Astrocyte of the spinal cord (primary cell): Measurements from ENCODE around the gene SEC24A.

Experiments used
- DNase-seq: peaks from one replicate; pipeline ENCODE4 v3.0.0; 2011; ENCODE audit warnings: low read depth, low spot score
- H3K4me3 ChIP-seq: 2 replicates; pipeline ENCODE4 v1.5.1; 2011; ENCODE audit warnings: low read depth, mild to moderate bottlenecking, low read length, moderate library complexity
- CTCF ChIP-seq: IDR thresholded peaks from 2 replicates; pipeline ENCODE4 v1.5.1; 2012; ENCODE audit warnings: low read depth, mild to moderate bottlenecking, low read length, inconsistent platforms
- in situ Hi-C: cut with HindIII; loops from 2 replicates; pipeline ENCODE4 v1.10.0; 2017; ENCODE audit warnings: low sequenced_read_pairs

Gene SEC24A

DNA sequence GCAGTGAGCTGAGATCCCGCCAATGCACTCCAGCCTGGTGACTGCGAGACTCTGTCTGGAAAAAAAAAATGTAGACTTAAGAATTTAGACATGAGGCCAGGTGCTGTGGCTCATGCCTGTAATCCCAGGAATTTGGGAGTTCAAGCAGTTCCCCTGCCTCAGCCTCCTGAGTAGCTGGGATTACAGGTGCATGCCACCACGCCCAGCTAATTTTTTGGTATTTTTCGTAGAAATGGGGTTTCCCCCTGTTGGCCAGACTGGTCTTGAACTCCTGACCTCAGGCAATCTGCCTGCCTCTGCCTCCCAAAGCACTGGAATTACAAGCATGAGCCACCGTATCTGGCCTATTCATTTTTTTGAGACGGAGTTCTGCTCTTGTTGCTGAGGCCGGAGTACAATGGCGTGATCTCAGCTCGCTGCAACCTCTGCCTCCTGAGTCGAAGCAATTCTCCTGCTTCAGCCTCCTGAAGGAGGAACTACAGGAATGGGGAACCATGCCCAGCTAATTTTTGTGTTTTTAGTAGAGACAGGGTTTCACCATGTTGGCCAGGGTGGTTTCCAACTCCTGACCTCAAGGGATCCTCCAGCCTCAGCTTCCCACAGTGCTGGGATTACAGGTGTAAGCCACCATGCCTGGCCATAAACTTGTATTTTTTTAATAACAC is 124.0 kb downstream of the SEC24A start:
- in situ Hi-C loops = no loop called here
- no peak for TF ChIP-seq CTCF
- DNase-seq = no peak
- no peak overlapping the region for H3K4me3 ChIP-seq

DNA sequence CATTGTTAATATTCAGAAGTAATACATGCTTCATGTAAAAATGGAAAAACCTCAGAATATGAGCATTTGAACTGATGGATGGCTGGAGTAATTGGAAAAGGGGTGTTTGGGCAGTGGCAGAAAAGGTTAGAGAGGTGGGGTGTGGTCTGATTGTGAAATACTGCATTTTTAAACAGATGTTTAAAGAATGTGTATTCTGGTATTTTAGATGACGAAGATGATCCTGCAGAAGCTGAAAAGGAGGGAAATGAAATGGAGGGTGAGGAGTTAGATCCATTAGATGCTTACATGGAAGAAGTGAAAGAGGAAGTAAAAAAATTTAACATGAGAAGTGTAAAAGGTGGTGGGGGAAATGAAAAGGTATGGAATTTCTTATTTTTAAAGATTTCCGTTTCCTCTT is 128.8 kb downstream of the SEC24A start:
- in situ Hi-C loops = no loop called here
- TF ChIP-seq CTCF = no peak
- DNase-seq = no peak
- H3K4me3 ChIP-seq = no peak overlapping the region
